ENCODE results near the gene C3. TPM values are rescaled to one million over a fixed set of nuclear protein-coding genes. Genes with fewer than 3 reads are reported as not detected.

C3 gene
- total RNA-seq, 1 donor from 2014 or later: not detected

GRCh38 chr19:6686628-6686975, 33.8 kb downstream of the C3 start:
- Mint-ChIP-seq H3K4me3 (ENCODE audit: unreplicated experiment) (no peak overlapping the region), H3K9me3 (ENCODE audit: unreplicated experiment) (peaks cover 34% of the 10 kb centered on the region), H3K27me3 (ENCODE audit: unreplicated experiment) (peaks cover 12% of the 10 kb centered on the region), H3K27ac (ENCODE audit: unreplicated experiment) (no peak overlapping the region), H3K4me1 (ENCODE audit: unreplicated experiment) (no peaks in the 10 kb centered on the region), H3K36me3 (ENCODE audit: low read depth, unreplicated experiment) (peaks cover 27% of the 10 kb centered on the region)
- no peak for DNase-seq (ENCODE audit: low spot score)
- TF ChIP-seq, protein P1, sequence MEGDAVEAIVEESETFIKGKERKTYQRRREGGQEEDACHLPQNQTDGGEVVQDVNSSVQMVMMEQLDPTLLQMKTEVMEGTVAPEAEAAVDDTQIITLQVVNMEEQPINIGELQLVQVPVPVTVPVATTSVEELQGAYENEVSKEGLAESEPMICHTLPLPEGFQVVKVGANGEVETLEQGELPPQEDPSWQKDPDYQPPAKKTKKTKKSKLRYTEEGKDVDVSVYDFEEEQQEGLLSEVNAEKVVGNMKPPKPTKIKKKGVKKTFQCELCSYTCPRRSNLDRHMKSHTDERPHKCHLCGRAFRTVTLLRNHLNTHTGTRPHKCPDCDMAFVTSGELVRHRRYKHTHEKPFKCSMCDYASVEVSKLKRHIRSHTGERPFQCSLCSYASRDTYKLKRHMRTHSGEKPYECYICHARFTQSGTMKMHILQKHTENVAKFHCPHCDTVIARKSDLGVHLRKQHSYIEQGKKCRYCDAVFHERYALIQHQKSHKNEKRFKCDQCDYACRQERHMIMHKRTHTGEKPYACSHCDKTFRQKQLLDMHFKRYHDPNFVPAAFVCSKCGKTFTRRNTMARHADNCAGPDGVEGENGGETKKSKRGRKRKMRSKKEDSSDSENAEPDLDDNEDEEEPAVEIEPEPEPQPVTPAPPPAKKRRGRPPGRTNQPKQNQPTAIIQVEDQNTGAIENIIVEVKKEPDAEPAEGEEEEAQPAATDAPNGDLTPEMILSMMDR (IDR thresholded peaks at IDR 0.05; ENCODE audit: unreplicated experiment): no peak

- Mint-ChIP-seq H3K36me3 (ENCODE audit: low read depth, unreplicated experiment) (peaks cover 27% of the 10 kb centered on the region), H3K27ac (ENCODE audit: unreplicated experiment) (no peak overlapping the region), H3K9me3 (ENCODE audit: unreplicated experiment) (peaks cover 31% of the 10 kb centered on the region), H3K27me3 (ENCODE audit: unreplicated experiment) (peaks cover 9% of the 10 kb centered on the region), H3K4me1 (ENCODE audit: unreplicated experiment) (no peaks in the 10 kb centered on the region), H3K4me3 (ENCODE audit: unreplicated experiment) (no peak overlapping the region)
- DNase-seq (ENCODE audit: low spot score): no peak
- TF ChIP-seq, protein P1 (IDR thresholded peaks at IDR 0.05; ENCODE audit: unreplicated experiment): no peak
These were observed 34.4 kb downstream of the C3 start for GRCh38 chr19:6685962-6686627.

GRCh38 chr19:6685482-6685881, 35.0 kb downstream of the C3 start:
- H3K4me1 Mint-ChIP-seq (ENCODE audit: unreplicated experiment): no peaks in the 10 kb centered on the region

DNA sequence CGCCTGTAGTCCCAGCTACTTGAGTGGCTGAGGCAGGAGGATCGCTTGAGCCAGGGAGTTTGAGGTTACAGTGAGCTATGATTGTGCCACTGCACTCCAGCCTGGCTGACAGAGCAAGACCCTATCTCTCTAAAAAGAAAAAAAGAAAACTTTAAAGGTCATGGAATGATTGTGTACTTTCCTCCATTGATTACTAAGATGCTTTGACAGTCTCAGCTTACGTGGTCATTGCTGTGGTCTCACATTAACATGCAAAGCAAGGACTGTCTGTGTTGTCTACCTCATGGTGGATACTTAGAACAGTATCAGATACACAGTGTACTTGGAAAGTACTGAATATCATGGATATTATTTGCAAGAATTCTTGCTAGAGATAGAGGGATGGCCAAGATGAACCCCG, 36.5 kb downstream of the C3 start:
- H3K27ac Mint-ChIP-seq (ENCODE audit: unreplicated experiment): no peak overlapping the region
- peaks cover 9% of the 10 kb centered on the region for H3K27me3 Mint-ChIP-seq (ENCODE audit: unreplicated experiment)
- no peaks in the 10 kb centered on the region for H3K4me1 Mint-ChIP-seq (ENCODE audit: unreplicated experiment)
- H3K9me3 Mint-ChIP-seq (ENCODE audit: unreplicated experiment): peaks cover 38% of the 10 kb centered on the region
- TF ChIP-seq, protein P1 (IDR thresholded peaks at IDR 0.05; ENCODE audit: unreplicated experiment): no peak
- peaks cover 25% of the 10 kb centered on the region for H3K36me3 Mint-ChIP-seq (ENCODE audit: low read depth, unreplicated experiment)
- no peak overlapping the region for H3K4me3 Mint-ChIP-seq (ENCODE audit: unreplicated experiment)
- DNase-seq (ENCODE audit: low spot score): no peak

More at GRCh38 chr19:6685482-6685881, 35.0 kb downstream of the C3 start:
- peaks cover 9% of the 10 kb centered on the region for H3K27me3 Mint-ChIP-seq (ENCODE audit: unreplicated experiment)
- no peak overlapping the region for H3K4me3 Mint-ChIP-seq (ENCODE audit: unreplicated experiment)
- DNase-seq (ENCODE audit: low spot score): no peak
- peaks cover 34% of the 10 kb centered on the region for H3K9me3 Mint-ChIP-seq (ENCODE audit: unreplicated experiment)
- TF ChIP-seq, protein P1 (IDR thresholded peaks at IDR 0.05; ENCODE audit: unreplicated experiment): no peak
- H3K36me3 Mint-ChIP-seq (ENCODE audit: low read depth, unreplicated experiment): peaks cover 27% of the 10 kb centered on the region
- H3K27ac Mint-ChIP-seq (ENCODE audit: unreplicated experiment): no peak overlapping the region

DNA sequence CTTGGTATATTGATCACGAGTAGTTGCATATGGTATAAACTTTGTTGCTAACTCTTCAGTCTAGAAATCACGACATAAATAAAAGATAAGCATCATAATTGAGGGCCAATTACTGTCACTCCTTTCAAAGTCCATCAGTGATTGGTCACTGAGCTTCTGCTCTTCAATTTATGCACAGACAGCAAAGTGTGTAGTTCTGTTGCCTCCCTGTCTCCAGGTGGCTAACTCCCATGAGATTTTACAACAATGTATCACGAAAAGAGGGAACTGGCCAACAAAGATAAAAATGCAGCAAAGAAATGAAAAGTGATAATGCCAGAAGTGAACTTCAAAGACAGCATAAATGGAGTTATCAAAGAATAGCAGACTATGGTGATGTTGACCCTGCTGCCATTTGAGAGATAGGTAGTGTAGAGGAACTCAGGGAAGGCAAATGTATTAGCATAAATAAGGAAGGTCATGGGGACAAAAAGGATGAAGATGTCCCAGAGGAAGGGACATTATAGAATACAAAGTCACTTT, 37.8 kb downstream of the C3 start:
- peaks cover 42% of the 10 kb centered on the region for H3K9me3 Mint-ChIP-seq (ENCODE audit: unreplicated experiment)
- TF ChIP-seq, protein P1 (IDR thresholded peaks at IDR 0.05; ENCODE audit: unreplicated experiment): no peak
- no peak overlapping the region for H3K4me3 Mint-ChIP-seq (ENCODE audit: unreplicated experiment)
- peaks cover 8% of the 10 kb centered on the region for H3K27me3 Mint-ChIP-seq (ENCODE audit: unreplicated experiment)
- no peak overlapping the region for H3K27ac Mint-ChIP-seq (ENCODE audit: unreplicated experiment)
- no peaks in the 10 kb centered on the region for H3K4me1 Mint-ChIP-seq (ENCODE audit: unreplicated experiment)
- H3K36me3 Mint-ChIP-seq (ENCODE audit: low read depth, unreplicated experiment): peaks cover 24% of the 10 kb centered on the region
- DNase-seq (ENCODE audit: low spot score): no peak

Data from endothelial cell (in vitro differentiated cells).